ENCODE results near the gene SRL.

GRCh38 chr16:4231886-4232285 lies 10.0 kb downstream of the SRL start:
- TF ChIP-seq GTF2F1 (IDR thresholded peaks at IDR 0.05; ENCODE audit: borderline replicate concordance, low read depth, low read length) (no peak), CTCF (IDR thresholded peaks at IDR 0.05; ENCODE audit: control extremely low read depth in 1 of 3, insufficient read depth in 1 of 3, low read depth in 1 of 3, low read length in 3 of 3) (no peak), NANOG (IDR thresholded peaks at IDR 0.05; ENCODE audit: insufficient read depth, low read depth, low read length, poor library complexity, severe bottlenecking) (no peak)

Measured in H1 (cell line).